B cell (primary cell): ENCODE results near the gene CLASP1. TPM values are rescaled to one million over a fixed set of nuclear protein-coding genes. Genes with fewer than 3 reads are reported as not detected.

ENCODE experiments used
- ATAC-seq: fragments of 200-7000 bp; cut with Tn5 transposase; one replicate; pipeline ENCODE4 v1.10.0; 2021; ENCODE audit warnings: low read depth, mild to moderate bottlenecking, moderate number of reproducible peaks, moderate library complexity
- CTCF ChIA-PET: fragments of 350-600 bp; sonication (Branson Sonifier 250); formaldehyde crosslinking; loops from one replicate; lab custom pipeline; 2021; ENCODE audit warnings: antibody characterized with exemption, inconsistent platforms; lab: Charles Lee
- POLR2A ChIA-PET: fragments of 350-600 bp; sonication (Branson Sonifier 250); formaldehyde crosslinking; loops from one replicate; lab custom pipeline; 2021; ENCODE audit warnings: antibody characterized with exemption; lab: Charles Lee
- DNase-seq: peaks from one replicate; pipeline ENCODE4 v3.0.0; 2013
- H2AFZ ChIP-seq: 2 replicates; pipeline ENCODE4 v1.6.1; 2012; ENCODE audit warnings: mild to moderate bottlenecking, low read depth, low read length; ENCODE audit not compliant: insufficient read depth, poor library complexity, severe bottlenecking
- H3K27ac ChIP-seq, 2 donors: 1 replicate in 1 of 2; 2 replicates in 1 of 2; pipeline ENCODE4 v1.5.1; 2012 to 2013; ENCODE audit warnings: low read length in 2 of 2, mild to moderate bottlenecking in 2 of 2, moderate library complexity in 1 of 2
- H3K27me3 ChIP-seq, 4 experiments: fragments of 200-600 bp in 1 of 4; sonication (generic) in 1 of 4; replicated peaks in 1 of 4; 1 replicate in 2 of 4; 2 replicates in 2 of 4; pipeline versions ENCODE4 v1.6.1 to v1.7.0; 2013 to 2016; ENCODE audit warnings: low read length in 3 of 4, mild to moderate bottlenecking in 2 of 4, mixed read lengths in 1 of 4, moderate library complexity in 1 of 4; ENCODE audit not compliant: insufficient read depth in 4 of 4, control insufficient read depth in 3 of 4; ENCODE audit errors: control extremely low read depth in 1 of 4
- H3K36me3 ChIP-seq, 2 experiments: replicated peaks in 1 of 2; 1 replicate in 1 of 2; 2 replicates in 1 of 2; pipeline versions ENCODE4 v1.6.1 to v1.7.1; 2013; ENCODE audit warnings: low read length in 1 of 2; ENCODE audit not compliant: insufficient read depth in 2 of 2, control insufficient read depth in 1 of 2; ENCODE audit errors: control extremely low read depth in 1 of 2, extremely low read depth in 1 of 2
- H3K4me1 ChIP-seq, 2 donors: fragments of 200-600 bp in 1 of 2; sonication (generic) in 1 of 2; 1 replicate in 1 of 2; 2 replicates in 1 of 2; pipeline versions ENCODE4 v1.5.1 to v1.6.1; 2013 to 2017; ENCODE audit warnings: low read length in 2 of 2; ENCODE audit not compliant: control insufficient read depth in 2 of 2, insufficient read depth in 2 of 2
- H3K4me2 ChIP-seq: replicated peaks from 2 replicates; pipeline ENCODE3; 2012; ENCODE audit warnings: mild to moderate bottlenecking, low read depth, low read length; ENCODE audit not compliant: poor library complexity, severe bottlenecking
- H3K4me3 ChIP-seq, 5 experiments: fragments of 200-600 bp in 1 of 5; sonication (generic) in 1 of 5; 1 replicate in 3 of 5; 2 replicates in 2 of 5; pipeline versions ENCODE4 v1.5.1 to v1.7.0; 2011 to 2016; ENCODE audit warnings: low read length in 4 of 5, mild to moderate bottlenecking in 4 of 5, low read depth in 2 of 5, control low read depth in 1 of 5, moderate library complexity in 1 of 5; ENCODE audit not compliant: insufficient read depth in 1 of 5; ENCODE audit errors: control extremely low read depth in 1 of 5, extremely low read depth in 1 of 5
- H3K79me2 ChIP-seq: fragments of 200-600 bp; sonication (generic); one replicate; pipeline ENCODE4 v1.6.0; 2016; ENCODE audit warnings: low read length; ENCODE audit not compliant: control insufficient read depth, insufficient read depth
- H3K9ac ChIP-seq: fragments of 200-600 bp; sonication (generic); 2 replicates; pipeline ENCODE4 v1.6.1; 2017; ENCODE audit warnings: mild to moderate bottlenecking, low read length, moderate library complexity
- H3K9me3 ChIP-seq, 3 donors: one replicate each; pipeline versions ENCODE4 v1.6.1 to v1.7.1; 2013; ENCODE audit warnings: low read length in 2 of 3; ENCODE audit not compliant: control insufficient read depth in 2 of 3, insufficient read depth in 1 of 3; ENCODE audit errors: control extremely low read depth in 1 of 3
- H4K20me1 ChIP-seq: 2 replicates; pipeline ENCODE4 v1.6.0; 2012; ENCODE audit warnings: mild to moderate bottlenecking, low read length; ENCODE audit not compliant: insufficient read depth, control insufficient read depth, poor library complexity, severe bottlenecking
- H3K27ac Mint-ChIP-seq: one replicate; pipeline ENCODE4 v1.8.0; 2021; ENCODE audit warnings: mixed read lengths
- H3K27me3 Mint-ChIP-seq: one replicate; pipeline ENCODE4 v1.8.0; 2021; ENCODE audit warnings: mixed read lengths
- H3K4me1 Mint-ChIP-seq: one replicate; pipeline ENCODE4 v1.8.0; 2021; ENCODE audit warnings: mixed read lengths
- H3K4me3 Mint-ChIP-seq: one replicate; pipeline ENCODE4 v1.8.0; 2021; ENCODE audit warnings: mixed read lengths
- H3K9me3 Mint-ChIP-seq: one replicate; pipeline ENCODE4 v1.8.0; 2022; ENCODE audit warnings: mixed read lengths; ENCODE audit not compliant: insufficient read depth
- CTCF ChIP-seq: fragments of 200-600 bp; IDR thresholded peaks from one replicate; pipeline ENCODE4 v1.8.0; 2022; ENCODE audit warnings: antibody characterized with exemption, mild to moderate bottlenecking
- EZH2 ChIP-seq: IDR thresholded peaks from 2 replicates; pipeline ENCODE4 v1.6.1; 2012; ENCODE audit warnings: borderline replicate concordance, low read depth, mild to moderate bottlenecking, moderate library complexity, low read length; ENCODE audit not compliant: insufficient read depth, poor library complexity, severe bottlenecking
- WGBS: methylation state at CpG from one replicate; pipeline ENCODE4 v1.1.5; 2013; ENCODE audit warnings: missing lambda C conversion rate; ENCODE audit not compliant: insufficient coverage; 5-methylcytosine and 5-hydroxymethylcytosine counted together
- intact Hi-C: fragments of 100-400 bp; cut with micrococcal nuclease; formaldehyde crosslinking; loops from one replicate; pipeline ENCODE4 v1.10.0; 2022
- polyA plus RNA-seq: library from polyadenylated mRNA; depleted of rRNA; stranded (reverse); fragments of >200 nt; gene quantifications from 2 replicates; pipeline ENCODE4 v1.2.3, GENCODE V29; 2012
- total RNA-seq, 2 donors: library from RNA; stranded (reverse); fragments of 120-200 nt in 1 of 2; gene quantifications; 1 replicate in 1 of 2; 2 replicates in 1 of 2; pipeline versions ENCODE4 v1.2.3 to v1.2.4, GENCODE V29; 2013 to 2022

The CLASP1 gene
- total and polyA plus RNA-seq, 2 donors (not counting 1 experiment from before 2014, with no cell fraction given), result 8.7 to 88.0 TPM

DNA sequence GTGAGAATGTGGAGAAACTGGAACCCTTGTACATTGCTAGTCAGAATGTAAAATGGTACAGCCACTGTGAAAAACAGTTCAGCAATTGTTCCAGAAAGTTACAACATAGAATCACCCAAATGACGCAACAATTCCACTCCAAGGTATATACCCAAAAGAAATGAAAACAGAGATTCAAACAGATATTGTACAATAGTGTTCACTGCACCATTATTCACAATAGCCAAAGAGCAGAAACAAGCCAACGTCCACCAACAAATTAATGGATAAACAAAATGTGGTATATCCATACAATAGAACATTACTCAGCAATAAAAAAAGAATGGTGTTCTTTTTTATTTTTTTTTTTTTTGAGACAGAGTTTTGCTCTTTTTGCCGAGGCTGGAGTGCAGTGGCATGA is 10.9 kb downstream of the CLASP1 start:
- peaks cover 3% of the 10 kb centered on the region for H3K9me3 Mint-ChIP-seq
- Histone ChIP-seq H3K4me1 (peaks cover 0 to 7% of the 10 kb centered on the region in 2 donors), H3K9ac (no peak overlapping the region), H4K20me1 (peaks cover 51% of the 10 kb centered on the region), H3K27me3 (no peaks in the 10 kb centered on the region), H2AFZ (no peak overlapping the region), H3K27ac (no peak overlapping the region), H3K4me3 (no peak overlapping the region), H3K79me2 (peaks cover 96% of the 10 kb centered on the region), H3K4me2 (no peak overlapping the region), H3K36me3 (peaks cover 1 to 3% of the 10 kb centered on the region in 2 experiments), H3K9me3 (peaks cover 0 to 10% (median 0%) of the 10 kb centered on the region in 3 donors)
- no peak for TF ChIP-seq EZH2
- no peak for TF ChIP-seq CTCF
- H3K4me3 Mint-ChIP-seq, result no peak overlapping the region
- DNase-seq (no peak), ATAC-seq (no peak)
- ChIA-PET CTCF (no interaction called here), POLR2A (no interaction called here)
- peaks cover 40% of the 10 kb centered on the region for H3K4me1 Mint-ChIP-seq
- intact Hi-C loops, result no loop called here
- no peaks in the 10 kb centered on the region for H3K27me3 Mint-ChIP-seq
- H3K27ac Mint-ChIP-seq, result no peak overlapping the region
- WGBS, result 100% methylated on average over 2 of the region's 3 CpGs

- Mint-ChIP-seq H3K9me3 (peaks cover 3% of the 10 kb centered on the region), H3K27me3 (no peaks in the 10 kb centered on the region), H3K4me3 (no peak overlapping the region), H3K27ac (no peak overlapping the region), H3K4me1 (peaks cover 34% of the 10 kb centered on the region)
- intact Hi-C loops, result no loop called here
- no peaks in the 10 kb centered on the region for H3K27me3 ChIP-seq
- no peak overlapping the region for H2AFZ ChIP-seq
- no CpG with 5 or more reads among the region's 1 CpG for WGBS
- DNase-seq (no peak), ATAC-seq (no peak)
- no peak overlapping the region for H3K9ac ChIP-seq
- peaks cover 0 to 10% (median 0%) of the 10 kb centered on the region in 3 donors for H3K9me3 ChIP-seq
- POLR2A ChIA-PET, result no interaction called here
- TF ChIP-seq EZH2 (no peak), CTCF (no peak)
- H3K79me2 ChIP-seq, result peaks cover 92% of the 10 kb centered on the region
- H3K36me3 ChIP-seq, result peaks cover 0 to 3% of the 10 kb centered on the region in 2 experiments
- peaks cover 50% of the 10 kb centered on the region for H4K20me1 ChIP-seq
- no peak overlapping the region for H3K4me2 ChIP-seq
- H3K4me1 ChIP-seq, result no peaks in the 10 kb centered on the region
- H3K4me3 ChIP-seq, result no peak overlapping the region
- CTCF ChIA-PET, result no interaction called here
- no peak overlapping the region for H3K27ac ChIP-seq
These were observed 13.9 kb downstream of the CLASP1 start for GRCh38 chr2:121635371-121635770.
